ENCODE data around the gene AGBL1.

AGBL1 gene

GRCh38 chr15:86333819-86334218 is 254.1 kb downstream of the AGBL1 start:
- no peak for DNase-seq

- DNase-seq = no peak
Measured at GRCh38 chr15:86336051-86336788, 256.5 kb downstream of the AGBL1 start.

GRCh38 chr15:86337071-86337470 is 257.4 kb downstream of the AGBL1 start:
- no peak for DNase-seq

- no peak for DNase-seq
Measured at GRCh38 chr15:86347245-86347644, 267.6 kb downstream of the AGBL1 start.

GRCh38 chr15:86349565-86349964 is 269.9 kb downstream of the AGBL1 start:
- DNase-seq = no peak

- no peak for DNase-seq
Measured at GRCh38 chr15:86353213-86353612, 273.5 kb downstream of the AGBL1 start.

GRCh38 chr15:86355361-86355760 is 275.7 kb downstream of the AGBL1 start:
- DNase-seq = no peak

- DNase-seq = no peak
Measured at GRCh38 chr15:86355801-86356200, 276.1 kb downstream of the AGBL1 start.

- DNase-seq = no peak
Measured at GRCh38 chr15:86362555-86362954, 282.9 kb downstream of the AGBL1 start.

GRCh38 chr15:86373147-86373546 is 293.5 kb downstream of the AGBL1 start:
- DNase-seq = no peak

GRCh38 chr15:86375733-86376280 is 296.1 kb downstream of the AGBL1 start:
- DNase-seq = no peak

GRCh38 chr15:86377914-86378313 is 298.2 kb downstream of the AGBL1 start:
- DNase-seq = no peak

- DNase-seq = no peak
Measured at GRCh38 chr15:86382341-86382740, 302.7 kb downstream of the AGBL1 start.

GRCh38 chr15:86383611-86384010 is 303.9 kb downstream of the AGBL1 start:
- no peak for DNase-seq

GRCh38 chr15:86384186-86384585 is 304.5 kb downstream of the AGBL1 start:
- peak; percentile 64 for DNase-seq

- DNase-seq = no peak
Measured at GRCh38 chr15:86392296-86392695, 312.6 kb downstream of the AGBL1 start.

GRCh38 chr15:86392874-86393273 is 313.2 kb downstream of the AGBL1 start:
- no peak for DNase-seq

- DNase-seq = no peak
Measured at GRCh38 chr15:86394866-86395265, 315.2 kb downstream of the AGBL1 start.

- no peak for DNase-seq
Measured at GRCh38 chr15:86399041-86399954, 319.6 kb downstream of the AGBL1 start.

- DNase-seq = no peak
Measured at GRCh38 chr15:86403221-86403620, 323.6 kb downstream of the AGBL1 start.

GRCh38 chr15:86403914-86404583 is 324.4 kb downstream of the AGBL1 start:
- DNase-seq = no peak

- no peak for DNase-seq
Measured at GRCh38 chr15:86408261-86408660, 328.6 kb downstream of the AGBL1 start.

- no peak for DNase-seq
Measured at GRCh38 chr15:86411916-86412315, 332.2 kb downstream of the AGBL1 start.

Measured in NCI-H1694 (cell line).